ENCODE data around the gene PBX4. TPM values are rescaled to one million over a fixed set of nuclear protein-coding genes. Genes with fewer than 3 reads are reported as not detected.

Gene PBX4
- total RNA-seq, 1 experiment from 2014 or later = 0.10 TPM

DNA sequence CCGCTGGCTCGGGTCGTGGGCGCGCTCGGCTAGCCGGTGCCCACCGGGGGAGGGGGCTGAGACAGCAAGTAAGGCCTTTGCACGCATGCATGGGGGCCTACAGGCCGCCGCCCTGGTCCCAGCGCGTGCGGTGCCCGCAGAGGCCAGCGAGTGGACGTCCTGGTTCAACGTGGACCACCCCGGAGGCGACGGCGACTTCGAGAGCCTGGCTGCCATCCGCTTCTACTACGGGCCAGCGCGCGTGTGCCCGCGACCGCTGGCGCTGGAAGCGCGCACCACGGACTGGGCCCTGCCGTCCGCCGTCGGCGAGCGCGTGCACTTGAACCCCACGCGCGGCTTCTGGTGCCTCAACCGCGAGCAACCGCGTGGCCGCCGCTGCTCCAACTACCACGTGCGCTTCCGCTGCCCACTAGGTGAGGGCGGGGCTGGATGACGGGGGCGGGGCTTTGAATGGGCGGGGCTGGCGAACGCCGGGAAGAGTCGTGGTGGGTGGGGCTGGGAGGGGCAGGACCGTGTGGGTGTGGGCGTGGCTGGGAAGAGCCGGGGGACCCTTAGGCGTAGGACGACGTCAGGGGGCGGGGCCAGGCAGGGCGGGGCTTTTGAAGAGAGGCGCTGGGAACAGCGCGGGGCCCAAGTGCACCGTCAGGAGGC, 78.3 kb downstream of the PBX4 start:
- DNase-seq (ENCODE audit: low spot score) = no peak

DNA sequence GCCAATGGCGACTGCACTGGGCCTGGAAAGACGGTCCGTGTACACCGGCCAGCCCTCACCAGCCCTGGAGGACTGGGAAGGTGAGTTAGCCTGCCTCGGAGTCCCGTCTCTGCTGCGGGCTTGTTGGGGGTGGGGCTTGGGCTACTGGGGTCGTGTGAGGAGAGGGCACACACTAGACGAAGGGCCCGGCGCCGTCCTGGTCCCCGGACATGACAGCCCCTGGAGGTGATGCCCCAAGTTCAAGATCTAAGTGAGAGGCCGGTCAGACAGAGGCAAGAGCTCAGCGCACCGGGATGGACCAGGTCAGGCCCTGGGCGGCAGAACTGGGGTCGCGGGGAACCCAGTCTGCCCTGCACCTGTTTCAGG, 78.8 kb downstream of the PBX4 start:
- no peak for DNase-seq (ENCODE audit: low spot score)

DNA sequence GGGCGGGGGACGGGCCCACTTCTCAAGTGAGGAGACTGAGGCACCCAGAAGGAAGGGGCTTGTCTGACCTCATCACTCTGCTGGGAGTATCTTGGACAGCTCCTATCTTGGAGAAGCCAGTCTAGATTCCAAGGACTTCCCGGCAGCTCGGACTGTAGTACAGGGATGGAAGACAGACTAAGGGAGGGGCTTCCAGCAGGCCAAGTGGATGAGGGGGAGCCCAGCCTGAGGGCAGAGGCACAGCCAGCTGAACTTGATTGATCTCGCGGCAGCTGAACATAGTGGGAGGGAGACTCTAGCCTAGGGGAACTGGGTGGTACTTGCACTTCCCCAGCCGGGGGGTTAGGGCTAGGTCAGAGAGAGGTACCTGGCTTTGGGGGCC, 79.7 kb downstream of the PBX4 start:
- no peak for DNase-seq (ENCODE audit: low spot score)

DNA sequence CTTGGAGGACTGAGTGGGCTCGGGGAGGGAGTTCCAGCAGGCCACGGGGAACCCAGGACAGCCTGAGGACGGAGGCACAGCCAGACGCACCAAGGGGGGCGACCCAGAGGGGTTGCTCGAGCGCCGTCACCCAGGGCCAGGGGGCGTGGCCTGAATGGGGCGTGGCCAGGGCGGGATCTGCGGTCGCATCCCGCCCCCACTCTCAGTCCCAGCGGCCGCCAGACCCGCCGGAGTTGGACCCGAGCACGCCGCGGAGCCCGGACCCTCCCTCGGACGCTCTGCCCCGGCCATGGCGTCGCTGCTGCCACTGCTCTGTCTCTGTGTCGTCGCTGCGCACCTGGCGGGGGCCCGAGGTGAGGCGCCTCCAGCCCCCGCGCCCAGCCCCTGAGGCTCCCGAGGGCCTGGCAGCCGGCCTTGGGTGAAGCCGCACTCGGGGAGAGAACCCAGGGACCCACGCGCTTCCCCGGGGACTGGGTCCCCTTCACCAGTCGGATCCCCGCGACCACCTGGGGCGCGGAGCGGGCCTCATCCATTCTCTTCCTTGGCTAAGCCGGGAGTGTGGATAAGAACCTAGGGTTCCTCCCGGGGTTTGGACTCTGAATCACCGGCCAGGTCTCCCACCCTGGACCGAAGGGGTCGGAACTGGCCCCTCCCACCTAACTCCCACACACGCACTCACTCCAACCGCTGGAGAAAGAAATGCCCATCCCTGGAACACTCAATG, 80.3 kb downstream of the PBX4 start, which contains the start of gene CILP2:
Gene CILP2 (plus strand): TSS at position 205 of the 724 bp plus-strand sequence. CDS start 85 bp downstream, at position 290.
- no peak for DNase-seq (ENCODE audit: low spot score)

DNA sequence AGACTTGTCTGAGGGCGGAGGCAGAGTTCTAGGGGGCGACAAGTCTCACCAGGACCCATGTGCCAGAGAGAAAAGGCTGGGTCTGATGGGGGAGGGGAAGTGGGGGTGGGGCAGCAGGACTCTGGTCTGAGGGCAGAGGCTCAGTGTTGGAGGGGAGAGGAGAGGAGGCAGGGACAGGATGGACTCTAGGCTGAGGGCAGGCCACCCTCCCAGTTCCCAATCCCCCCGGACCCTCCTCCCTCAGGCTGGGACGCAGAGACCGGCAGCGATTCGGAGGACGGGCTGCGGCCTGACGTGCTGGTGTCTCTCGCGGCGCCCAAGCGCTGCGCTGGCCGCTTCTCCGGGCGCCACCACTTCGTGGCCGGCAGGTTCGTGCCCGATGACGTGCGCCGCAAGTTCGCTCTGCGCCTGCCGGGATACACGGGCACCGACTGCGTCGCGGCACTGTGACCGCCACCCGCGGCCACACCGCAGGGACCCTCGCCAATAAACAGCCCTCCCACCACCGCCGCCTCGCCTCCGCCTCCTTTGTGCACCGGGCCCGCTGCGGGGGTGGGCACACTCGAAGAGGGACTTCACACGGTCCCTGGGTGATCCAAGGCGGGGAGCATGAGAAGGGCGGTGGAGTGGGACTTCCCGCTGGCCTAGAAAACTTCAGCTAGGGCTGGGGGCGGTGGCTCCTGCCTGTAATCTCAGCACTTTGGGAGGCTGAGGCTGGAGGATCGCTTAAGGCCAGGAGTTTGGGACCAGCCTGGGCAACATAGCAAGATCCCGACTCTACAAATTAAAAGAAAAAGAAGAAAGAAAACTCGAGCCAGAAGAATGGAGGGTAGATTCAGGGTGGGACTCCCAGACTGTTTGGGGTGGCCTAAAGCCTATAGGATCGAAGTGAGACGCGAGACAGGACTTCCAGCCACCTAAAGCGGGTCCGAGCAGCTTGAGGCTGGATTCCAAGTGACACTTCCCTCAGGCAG, 81.1 kb downstream of the PBX4 start:
- DNase-seq (ENCODE audit: low spot score) = no peak

DNA sequence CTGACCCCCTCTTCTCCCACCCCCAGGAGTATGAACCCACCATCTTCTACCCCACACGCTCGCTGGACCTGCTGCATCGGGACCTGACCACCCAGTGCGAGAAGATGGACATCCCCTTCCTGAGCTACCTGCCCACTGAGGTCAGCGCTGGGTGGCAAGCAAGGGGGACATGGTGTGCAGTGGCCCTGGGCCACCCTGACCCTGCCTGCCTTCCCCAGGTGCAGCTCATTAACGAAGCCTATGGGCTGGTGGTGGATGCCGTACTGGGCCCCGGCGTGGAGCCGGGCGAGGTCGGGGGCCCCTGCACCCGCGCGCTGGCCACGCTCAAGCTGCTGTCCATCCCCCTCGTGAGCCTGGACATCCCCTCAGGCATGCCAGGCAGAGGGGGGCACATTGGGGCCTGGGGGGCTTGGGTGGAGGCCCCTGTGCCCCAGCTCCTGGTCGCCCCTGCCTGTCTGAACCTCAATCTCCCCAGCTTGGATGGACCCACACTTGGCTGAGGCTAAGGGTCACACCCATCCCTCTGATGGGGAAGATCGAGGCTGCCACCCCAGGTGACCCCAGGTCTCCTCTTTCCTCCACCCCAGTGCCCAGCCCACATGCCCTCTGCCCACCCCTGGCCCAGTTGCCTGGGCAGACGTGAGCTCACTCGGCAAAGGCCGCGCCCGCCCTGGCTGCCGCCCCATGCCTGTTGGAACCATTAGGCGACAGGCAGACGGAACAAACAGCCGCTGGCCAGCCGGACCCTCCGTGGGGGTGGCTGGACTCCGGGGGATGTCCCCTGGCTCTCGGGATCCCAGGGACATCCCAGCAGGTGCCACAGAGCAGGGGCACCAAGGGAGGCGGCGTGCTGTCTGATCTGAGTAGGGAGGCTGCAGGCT, 82.9 kb downstream of the PBX4 start:
- no peak for DNase-seq (ENCODE audit: low spot score)

DNA sequence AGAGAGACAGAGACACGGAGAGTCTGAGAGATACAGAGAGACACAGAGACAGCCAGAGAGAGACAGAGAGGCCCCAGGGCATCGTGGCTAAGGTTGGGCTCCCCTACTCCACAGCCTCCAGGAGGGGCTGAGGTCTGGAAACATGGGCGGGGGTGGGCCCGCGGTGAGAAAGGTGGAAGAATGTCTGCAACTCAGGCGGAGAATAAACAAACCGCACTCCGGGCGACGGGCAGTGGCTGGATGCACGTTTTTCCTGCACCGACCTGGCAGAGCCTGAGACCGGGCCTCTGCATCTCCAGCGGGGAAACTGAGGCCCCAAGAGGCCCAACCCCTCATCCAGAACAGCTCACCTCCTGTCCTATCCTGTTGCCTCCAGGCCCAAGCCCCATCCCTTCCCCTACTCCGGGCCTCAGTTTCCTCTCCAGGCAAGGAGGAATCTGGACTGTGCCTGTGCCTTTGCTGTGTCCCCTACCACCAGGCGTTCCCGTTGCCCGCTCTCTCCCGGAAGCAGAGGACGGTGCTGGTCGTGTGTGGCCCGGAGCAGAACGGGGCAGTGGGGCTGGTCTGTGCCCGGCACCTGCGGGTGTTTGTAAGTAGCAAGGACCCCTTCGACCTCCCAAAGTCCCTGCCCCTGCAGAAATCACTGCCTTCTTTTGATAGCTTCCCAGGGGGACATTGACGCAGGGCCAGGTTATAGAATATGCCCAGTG, 83.8 kb downstream of the PBX4 start:
- no peak for DNase-seq (ENCODE audit: low spot score)

DNA sequence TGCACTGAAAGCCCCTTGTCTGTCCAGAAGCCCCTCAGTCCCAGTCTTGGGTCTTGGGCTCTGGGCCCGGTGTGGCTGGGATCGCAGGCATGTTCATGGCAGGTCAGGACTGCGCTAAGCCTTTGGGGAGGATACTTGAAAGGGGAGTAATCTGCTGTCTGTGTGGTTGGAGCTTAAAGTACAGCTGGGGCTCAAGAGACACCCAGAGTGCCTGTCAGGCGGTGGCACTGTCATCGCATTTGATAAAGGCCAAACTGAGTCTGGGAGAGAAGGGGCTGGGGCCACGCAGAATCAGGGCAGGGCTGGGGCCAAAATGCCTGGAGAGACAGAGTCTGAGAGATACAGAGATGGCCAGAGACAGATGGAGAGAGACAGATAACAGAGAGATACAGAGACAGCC, 84.6 kb downstream of the PBX4 start:
- DNase-seq (ENCODE audit: low spot score) = no peak

DNA sequence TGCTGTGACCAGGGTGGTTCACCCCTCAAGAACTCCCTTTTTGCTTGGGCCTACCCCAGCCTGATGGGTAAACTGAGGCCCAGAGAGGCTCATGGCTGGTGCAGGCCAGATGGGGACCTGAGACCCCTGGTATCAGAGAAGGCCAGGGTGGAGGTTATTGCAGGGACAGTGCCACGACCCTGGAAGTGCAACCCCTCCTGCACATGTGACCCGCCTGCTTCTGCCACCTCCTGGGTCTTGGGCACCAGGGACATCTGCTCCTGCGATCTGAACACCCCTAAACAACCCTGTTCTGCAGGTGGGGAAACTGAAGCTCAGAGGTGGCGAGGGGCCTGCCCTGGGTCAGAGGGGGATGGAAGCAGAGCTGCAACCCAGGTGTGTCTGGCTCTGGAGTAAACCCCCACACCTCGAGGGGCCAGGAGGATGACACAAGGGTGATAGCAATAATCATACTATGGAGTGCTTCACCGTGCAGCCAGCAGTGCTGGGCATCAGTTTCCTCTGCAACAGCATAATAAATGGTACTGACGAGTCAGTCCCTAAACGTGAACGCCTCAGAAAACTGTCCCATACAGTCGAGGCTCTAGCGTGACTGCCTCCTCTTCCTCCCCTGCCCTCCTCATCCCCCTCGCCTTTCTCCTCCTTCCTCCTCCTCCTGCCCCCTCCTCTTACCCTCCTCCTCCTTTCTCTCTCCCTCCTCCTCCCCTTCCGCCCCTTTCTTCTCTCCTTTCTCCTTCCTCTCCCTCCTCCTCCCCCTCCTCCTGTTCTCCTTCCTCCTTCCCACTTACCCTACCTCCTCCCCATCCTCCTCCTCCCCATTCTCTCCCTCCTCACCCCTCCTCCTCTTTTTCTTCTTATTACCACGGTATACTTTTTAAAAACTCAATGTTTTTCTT, 85.4 kb downstream of the PBX4 start:
- DNase-seq (ENCODE audit: low spot score) = no peak

DNA sequence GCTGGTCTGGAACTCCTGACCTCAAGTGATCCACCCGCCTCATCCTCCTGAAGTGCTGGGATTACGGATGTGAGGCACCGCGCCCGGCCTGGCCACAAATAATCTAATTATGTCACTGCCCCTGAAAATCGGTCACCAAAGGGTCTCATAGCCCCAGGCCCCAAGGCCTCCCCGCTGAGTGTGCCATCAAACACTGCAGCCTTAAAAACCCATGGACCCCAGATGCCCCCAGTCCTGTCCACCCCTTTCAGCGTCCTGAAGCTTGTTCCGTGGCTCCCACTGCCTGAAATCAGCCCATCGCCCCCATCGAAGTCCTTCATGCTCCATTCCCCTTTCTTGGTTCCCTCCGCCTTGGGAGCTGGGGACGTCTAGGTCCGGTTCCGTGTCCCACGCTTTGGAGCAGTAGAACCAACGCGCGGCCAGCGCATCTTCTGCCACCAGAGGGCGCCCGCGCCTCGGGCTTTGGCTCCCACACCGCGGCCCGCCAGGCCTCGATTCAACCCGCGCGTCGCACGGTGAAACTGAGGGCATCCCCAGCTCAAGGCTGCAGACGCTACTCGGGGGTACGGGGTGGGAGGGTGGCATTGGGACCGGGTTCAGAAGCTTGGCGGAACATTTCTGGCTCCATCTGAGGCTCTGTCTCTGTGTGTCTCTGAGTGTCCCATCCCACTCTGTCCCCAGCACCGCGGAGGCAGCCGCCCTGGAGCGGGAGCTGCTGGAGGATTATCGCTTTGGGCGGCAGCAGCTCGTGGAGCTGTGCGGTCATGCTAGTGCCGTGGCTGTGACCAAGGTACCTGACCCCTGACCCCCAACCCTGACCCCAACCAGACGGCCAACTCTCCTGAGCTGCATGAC, 86.3 kb downstream of the PBX4 start:
- no peak for DNase-seq (ENCODE audit: low spot score)

DNA sequence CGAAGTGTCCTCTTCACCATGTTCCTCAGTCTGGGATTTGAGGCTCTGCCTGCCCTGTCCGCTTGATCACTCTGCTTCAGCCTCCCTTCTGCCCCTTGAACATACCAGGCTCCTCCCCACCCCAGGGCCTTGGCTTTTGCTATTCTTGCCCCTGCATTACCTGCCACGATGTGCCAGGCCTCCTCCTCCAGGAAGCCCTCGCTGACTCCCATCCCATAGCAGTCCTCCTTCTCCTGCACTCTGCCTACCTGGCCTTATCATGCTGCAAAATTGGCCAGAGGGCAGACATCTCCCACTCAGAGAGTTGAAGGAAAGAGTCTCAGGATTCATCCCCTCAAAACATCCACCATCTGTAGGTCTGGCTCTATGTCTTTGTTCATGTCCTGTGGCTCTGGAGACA, 87.6 kb downstream of the PBX4 start:
- DNase-seq (ENCODE audit: low spot score) = no peak

DNA sequence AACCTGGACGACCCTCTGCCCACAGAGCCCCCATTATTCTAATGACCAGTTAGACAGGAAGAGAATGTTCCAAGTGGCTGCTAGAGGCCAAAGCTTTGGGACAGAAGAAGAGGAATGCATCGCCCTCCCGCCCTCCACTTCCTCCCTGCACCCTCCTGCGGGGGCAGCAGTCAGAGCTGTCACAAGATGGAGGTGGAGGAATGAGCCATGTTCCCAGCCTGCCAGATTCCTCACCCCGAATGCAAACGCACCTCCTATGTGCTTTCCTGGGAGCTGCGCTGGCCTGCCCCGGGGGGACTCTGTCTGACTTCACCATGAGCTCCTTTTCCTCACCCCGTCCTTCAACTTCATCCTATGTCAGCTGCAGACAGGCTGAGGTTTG, 88.1 kb downstream of the PBX4 start:
- DNase-seq (ENCODE audit: low spot score) = no peak

DNA sequence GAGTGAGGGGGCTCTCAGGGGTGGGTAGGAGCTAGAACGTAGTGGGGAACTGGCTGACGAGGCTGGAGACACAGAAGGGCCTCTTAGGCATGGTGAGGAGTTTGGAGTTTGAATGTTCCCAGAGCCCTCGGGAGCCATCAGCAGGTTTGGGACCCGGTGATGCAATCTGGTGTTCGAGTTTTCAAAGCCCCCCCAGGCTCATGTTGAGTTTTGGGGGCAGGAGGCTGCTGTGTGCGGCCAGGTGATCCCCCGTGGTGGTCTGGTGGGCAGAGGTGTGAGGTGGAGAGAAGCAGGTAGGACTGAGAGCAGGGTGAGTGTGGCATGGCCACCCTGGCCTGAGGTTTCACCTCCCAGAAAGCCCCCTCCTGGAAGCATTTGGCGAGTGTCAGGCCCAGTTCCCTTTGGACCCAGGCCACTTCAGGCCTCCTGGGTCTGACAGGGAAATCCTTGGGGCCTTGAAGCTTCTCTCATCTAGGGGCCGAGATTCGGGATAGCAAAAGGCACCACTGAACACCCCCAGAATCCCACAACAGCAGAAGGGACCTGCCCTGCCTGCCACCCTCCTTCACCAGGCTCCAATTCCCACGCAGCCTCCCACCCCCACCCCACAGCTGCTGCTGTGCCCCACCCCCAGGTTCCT, 88.6 kb downstream of the PBX4 start:
- no peak for DNase-seq (ENCODE audit: low spot score)

DNA sequence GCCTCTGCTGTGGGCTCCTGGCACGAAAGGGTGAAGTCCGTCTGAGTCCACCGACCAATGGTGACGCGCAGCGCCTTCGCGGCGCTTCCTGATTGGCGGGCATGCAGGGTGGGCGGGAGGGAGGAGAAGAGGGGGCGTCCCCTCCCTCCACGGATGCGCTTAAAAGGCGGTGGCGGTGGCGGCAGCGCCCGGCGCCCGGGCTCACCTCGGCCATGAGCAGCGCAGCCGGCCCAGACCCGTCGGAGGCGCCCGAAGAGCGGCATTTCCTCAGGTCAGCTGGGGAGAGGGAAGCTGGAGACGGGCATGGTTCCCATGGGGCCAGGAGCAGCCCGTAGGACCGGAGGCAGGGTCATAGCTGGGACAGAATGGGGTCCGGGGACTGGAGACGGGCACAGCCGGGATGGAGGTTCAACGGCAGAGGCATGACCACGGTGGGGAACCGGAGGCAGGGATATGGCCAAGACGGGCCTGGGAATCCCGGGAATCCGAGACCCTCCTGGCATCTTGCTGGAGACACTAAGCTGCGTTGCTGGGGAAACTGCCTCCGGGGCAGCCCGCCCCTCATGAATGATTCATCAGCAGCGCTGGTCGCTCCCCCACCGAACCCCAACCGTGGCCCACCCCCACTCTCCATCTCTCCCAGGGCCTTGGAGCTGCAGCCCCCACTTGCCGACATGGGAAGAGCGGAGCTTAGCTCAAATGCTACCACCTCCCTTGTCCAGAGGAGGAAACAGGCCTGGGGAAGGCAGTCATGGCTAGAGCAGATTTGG, 89.6 kb downstream of the PBX4 start, which contains the start of gene YJEFN3:
Gene YJEFN3 (plus strand): TSS at position 191 of the 770 bp plus-strand sequence. CDS start 22 bp downstream, at position 213.
- DNase-seq (ENCODE audit: low spot score) = no peak

DNA sequence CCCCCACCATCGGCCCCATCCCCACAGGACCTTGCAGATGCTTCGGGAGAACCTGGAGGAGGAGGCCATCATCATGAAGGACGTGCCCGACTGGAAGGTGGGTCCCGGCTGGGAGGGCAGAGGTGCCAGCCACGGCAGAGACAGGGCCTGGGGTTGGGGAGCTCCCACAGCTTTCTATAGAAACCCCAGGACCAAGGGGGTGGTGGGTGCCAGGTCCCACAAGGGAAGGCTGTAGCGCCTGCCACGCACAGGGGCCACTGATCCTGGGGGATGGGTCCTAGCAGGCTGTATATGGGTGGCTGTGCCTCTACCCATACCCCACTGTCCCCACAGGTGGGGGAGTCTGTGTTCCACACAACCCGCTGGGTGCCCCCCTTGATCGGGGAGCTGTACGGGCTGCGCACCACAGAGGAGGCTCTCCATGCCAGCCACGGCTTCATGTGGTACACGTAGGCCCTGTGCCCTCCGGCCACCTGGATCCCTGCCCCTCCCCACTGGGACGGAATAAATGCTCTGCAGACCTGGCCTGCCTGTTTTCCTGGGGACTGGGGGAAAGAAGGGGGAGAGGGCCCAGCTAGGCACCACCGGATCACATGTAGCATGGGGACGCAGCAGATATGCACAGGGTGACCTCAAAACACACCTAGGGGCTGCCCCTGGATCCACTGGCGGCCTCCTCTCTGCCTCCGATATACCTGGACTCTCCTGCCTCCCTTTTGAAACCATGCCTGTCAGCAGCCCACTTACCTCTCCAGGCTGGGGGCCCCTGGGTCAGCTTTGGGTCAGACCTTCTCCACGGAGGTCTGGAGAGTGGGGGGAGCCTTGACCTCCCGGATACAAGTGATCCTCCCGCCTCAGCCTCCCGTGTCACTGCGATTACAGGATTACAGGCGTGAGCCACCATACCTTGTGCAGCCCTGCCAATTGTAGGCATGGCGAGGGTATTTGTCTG, 90.5 kb downstream of the PBX4 start:
- DNase-seq (ENCODE audit: low spot score) = no peak

DNA sequence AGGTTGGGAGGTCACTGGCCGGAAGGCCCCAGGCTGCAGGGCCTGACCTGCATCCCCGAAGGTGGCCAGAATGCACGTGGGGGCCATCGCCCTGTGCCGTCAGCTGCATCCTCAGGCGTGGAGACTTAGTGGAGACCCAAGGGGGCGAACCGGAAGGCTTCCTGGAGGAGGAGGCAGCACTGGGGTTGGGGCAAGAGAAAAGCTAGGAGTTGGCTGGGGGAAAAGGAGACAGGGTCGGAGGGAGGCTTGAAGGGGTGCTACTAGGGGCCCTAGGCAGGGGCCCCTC, 91.2 kb downstream of the PBX4 start:
- DNase-seq (ENCODE audit: low spot score) = no peak
